NCI-H82 treated with DMSO at 0.1 percent for 48 hours (cell line): Measurements from ENCODE around the gene RHD.
A peak's percentile ranks its signal among the peaks of the same experiment; 100 is the strongest.
"Not testable (repeated sequence)": the region's sequence is repeated elsewhere in the genome, so short reads cannot be mapped to it uniquely, and the experiment has no call there.

Experiments used
- DNase-seq: peaks from one replicate; lab custom pipeline; 2025; ENCODE audit not compliant: unreplicated experiment; lab: John Stamatoyannopoulos, UW

RHD gene

DNA sequence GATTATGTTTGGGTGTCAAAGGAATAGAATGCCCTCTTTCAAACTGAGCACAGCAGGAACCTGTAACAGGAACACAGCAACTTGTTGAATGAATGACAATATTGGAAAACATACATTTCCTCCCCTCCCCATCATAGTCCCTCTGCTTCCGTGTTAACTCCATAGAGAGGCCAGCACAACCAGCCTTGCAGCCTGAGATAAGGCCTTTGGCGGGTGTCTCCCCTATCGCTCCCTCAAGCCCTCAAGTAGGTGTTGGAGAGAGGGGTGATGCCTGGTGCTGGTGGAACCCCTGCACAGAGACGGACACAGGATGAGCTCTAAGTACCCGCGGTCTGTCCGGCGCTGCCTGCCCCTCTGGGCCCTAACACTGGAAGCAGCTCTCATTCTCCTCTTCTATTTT is at the start of gene RHD:
Gene RHD (plus strand): TSS at position 272 of the 400 bp plus-strand sequence. CDS start 39 bp downstream, at position 311.
- not testable (repeated sequence) for DNase-seq

GRCh38 chr1:25222606-25223005 is 49.7 kb upstream of the RHD start:
- DNase-seq, result no peak

DNA sequence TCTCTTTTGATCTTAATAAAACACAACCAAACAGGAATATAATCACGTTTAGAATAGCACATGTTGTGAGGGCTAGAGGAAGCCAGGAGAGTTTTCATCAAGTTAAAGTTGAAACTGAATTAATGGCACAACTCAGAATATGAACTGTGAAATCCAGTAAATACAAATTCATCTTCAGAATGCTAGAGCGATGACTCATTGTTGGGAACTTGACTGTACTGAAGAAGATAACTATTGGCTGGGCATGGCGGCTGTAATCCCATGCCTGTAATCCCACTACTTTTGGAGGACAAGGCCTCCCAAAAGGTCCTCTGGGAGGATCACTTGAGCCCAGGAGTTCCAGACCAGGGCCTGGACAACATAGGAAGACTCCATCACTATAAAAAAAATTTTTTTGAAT is 48.8 kb upstream of the RHD start:
- no peak for DNase-seq

DNA sequence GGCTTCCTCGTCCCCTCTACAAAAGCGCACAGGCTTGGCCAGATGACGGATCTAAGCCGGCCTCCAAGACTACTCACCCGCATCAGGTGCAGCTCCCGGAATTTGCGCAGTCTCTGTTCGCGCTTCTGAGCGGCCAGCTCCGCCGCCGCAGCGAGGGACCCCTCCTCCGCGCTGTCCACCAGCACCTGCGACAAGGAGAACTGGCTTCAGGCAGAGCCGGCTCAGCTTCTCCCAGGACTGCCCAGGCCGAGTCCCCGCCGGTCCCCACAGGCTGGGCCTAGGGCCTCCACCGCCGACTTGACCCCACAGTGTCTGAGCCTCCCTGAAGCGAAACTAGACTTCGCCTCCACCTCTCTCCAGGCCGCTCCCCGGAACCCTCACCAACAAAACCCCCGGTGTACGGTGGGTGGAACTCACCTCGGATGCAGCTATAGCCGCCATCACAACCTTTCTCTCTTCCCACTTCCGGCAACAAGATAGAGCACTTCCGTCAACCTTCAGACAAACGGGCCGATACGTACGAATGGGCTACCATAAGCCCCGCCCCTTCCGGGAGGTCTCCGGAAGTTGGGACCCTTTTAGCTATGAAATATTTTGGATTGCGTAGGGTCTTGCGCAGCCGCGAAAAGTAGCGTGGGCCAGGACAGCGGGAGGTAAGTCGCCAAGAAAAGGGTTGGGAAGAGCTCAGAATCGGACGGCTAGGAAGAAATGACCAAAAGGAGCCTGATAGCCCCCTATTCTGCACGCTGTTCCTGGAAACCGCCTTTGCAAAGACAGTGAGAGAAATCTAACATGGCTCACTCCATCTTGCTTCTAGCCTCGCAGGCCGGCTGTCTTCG is 40.1 kb upstream of the RHD start, which contains the start of gene SYF2:
Gene SYF2 (minus strand): TSS at position 476 of the 839 bp plus-strand sequence. CDS start 35 bp downstream, at position 441.
- DNase-seq, result peak; percentile 93

- DNase-seq, result peak; percentile 26
These were observed 39.2 kb upstream of the RHD start for GRCh38 chr1:25232866-25233784.

DNA sequence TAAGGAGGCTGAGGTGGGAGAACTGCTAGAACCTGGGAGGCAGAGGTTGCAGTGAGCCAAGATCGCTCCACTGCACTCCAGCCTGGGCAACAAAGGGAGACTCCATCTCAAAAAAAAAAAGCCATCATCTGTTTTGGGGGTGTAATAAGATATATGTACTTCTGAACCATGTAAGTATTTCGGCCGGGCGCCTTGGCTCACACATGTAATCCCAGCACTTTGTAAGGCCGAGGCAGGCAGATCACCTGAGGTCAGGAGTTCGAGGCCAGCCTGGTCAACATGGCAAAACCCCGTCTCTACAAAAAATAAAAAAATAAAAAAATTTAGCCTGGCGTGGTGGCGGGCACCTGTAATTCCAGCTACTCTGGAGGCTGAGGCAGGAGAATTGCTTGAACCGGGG is 36.9 kb upstream of the RHD start:
- not testable (repeated sequence) for DNase-seq

- not testable (repeated sequence) for DNase-seq
These were observed 36.0 kb upstream of the RHD start for GRCh38 chr1:25236261-25236660.

GRCh38 chr1:25238046-25238445 is 34.3 kb upstream of the RHD start:
- no peak for DNase-seq

- DNase-seq, result peak; percentile 84
These were observed 32.4 kb upstream of the RHD start for GRCh38 chr1:25239681-25240541.

- no peak for DNase-seq
These were observed 28.4 kb upstream of the RHD start for GRCh38 chr1:25243907-25244306.

- no peak for DNase-seq
These were observed 26.9 kb upstream of the RHD start for GRCh38 chr1:25245393-25245792.

GRCh38 chr1:25245809-25246599 is 26.3 kb upstream of the RHD start:
- DNase-seq, result peak; percentile 19

DNA sequence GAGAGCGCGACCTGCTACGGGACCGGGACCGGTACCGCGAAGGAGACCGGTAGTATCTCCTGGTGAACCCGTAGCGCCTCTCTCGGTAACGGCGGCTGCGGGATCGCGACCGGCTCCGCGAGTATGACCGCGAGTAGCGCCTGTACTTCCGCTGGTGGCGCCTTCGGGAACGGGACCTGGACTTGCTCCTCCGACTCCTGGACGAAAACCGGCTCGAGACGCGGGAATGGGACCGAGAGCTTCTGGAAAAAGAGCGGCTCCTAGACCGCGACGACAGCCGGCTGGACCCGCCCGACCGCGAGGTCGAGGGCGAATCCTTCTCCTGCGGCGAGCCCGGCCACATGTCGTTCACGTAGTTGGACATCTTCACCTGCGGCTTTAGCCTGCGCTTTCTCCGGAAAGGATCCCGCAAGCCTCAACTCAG is 25.7 kb upstream of the RHD start:
- DNase-seq, result no peak

GRCh38 chr1:25247024-25247828 is 25.1 kb upstream of the RHD start, which contains the start of gene RSRP1:
TSS of gene RSRP1 (minus strand) at chr1:25247454. CDS start at chr1:25246963, 491 bp downstream.
- peak; percentile 95 for DNase-seq

GRCh38 chr1:25247829-25248754 is 24.2 kb upstream of the RHD start:
- DNase-seq, result no peak

DNA sequence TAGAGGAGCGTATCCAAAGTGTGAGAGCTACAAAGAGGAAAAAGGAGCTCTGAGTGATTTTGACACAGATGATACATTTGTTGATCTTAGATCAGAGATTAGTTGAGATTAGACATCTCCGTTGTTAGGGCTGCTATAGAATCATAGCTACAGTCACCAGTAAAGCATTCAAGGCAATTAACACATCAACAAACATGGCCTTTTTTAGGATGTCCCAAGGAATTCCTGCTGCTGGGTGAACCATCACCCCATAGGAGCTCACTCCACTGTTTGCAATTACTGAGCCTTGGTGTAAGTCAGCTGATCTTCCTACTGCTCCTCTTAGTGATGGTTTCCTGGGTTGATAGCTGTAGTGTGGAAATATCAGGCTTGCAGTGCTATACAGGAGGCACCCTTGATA is 18.4 kb upstream of the RHD start:
- no peak for DNase-seq

- DNase-seq, result no peak
These were observed 16.4 kb upstream of the RHD start for GRCh38 chr1:25255706-25256577.
